HG03135 (cell line): Measurements from ENCODE around the gene TRIP13.
"Not testable (repeated sequence)": the region's sequence is repeated elsewhere in the genome, so short reads cannot be mapped to it uniquely, and the experiment has no call there.

ENCODE experiments used
- ATAC-seq: cut with Tn5 transposase; IDR thresholded peaks from one replicate; pipeline ENCODE4 v1.9.1; 2021; ENCODE audit warnings: mild to moderate bottlenecking, moderate library complexity; ENCODE audit not compliant: unreplicated experiment

The TRIP13 gene, protein sequence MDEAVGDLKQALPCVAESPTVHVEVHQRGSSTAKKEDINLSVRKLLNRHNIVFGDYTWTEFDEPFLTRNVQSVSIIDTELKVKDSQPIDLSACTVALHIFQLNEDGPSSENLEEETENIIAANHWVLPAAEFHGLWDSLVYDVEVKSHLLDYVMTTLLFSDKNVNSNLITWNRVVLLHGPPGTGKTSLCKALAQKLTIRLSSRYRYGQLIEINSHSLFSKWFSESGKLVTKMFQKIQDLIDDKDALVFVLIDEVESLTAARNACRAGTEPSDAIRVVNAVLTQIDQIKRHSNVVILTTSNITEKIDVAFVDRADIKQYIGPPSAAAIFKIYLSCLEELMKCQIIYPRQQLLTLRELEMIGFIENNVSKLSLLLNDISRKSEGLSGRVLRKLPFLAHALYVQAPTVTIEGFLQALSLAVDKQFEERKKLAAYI

DNA sequence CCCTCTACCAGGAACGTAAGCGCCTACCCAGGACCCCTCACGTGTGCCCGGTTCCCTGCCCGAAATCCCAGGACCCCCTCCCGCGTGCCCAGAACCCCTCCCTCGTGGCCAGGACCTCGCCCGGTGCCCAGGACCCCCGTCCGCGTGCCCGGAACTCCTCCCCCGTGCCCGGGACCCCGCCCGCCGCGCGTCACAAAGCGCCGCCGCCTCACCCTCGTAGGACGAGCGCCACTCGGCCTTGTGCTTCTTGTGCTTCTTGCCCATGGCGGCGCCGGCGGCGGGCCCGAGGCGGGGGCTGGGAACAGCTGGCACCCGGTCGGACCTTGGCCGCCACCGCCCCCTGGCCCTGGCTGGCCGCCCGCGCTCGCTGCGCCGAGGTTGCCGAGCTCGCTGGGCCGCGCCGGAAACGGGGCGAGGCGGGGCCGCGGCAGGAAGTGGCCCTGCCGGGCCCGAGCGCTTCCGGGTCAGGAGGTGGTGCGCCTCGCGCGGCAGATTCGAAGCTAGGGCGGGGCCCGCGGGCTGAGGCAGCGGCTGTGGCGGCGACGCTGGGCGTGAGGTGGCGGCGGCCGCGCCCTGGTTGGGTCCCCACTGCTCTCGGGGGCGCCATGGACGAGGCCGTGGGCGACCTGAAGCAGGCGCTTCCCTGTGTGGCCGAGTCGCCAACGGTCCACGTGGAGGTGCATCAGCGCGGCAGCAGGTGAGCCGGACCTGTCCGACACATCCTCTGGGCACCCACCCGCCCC, at the start of gene TRIP13, which contains the start of gene BRD9:
Gene TRIP13 (plus strand): TSS at position 491 of the 743 bp plus-strand sequence. CDS start 115 bp downstream, at position 606.
Gene BRD9 (minus strand): TSS at position 408 of the 743 bp plus-strand sequence. CDS start 144 bp downstream, at position 264.
- ATAC-seq: peak; percentile 95

DNA sequence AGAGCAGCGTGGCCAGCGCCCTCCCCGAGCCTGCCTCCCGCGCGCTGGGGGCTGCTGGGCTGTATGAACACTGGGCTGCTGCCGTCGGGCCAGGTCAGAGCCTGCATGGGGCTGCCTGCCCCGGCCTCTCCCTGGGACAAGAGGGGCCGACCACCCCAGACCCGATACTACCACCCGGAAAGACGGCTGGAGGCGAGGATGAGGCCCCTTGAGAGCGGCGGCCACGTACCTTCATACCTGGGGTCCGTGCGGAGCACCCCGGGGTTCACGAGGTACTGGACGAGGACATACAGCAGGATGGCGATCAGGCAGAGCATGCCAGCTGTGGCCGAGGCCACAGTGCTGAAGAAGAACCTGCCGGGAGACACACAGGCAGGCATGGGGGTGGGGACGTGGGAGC, 49.3 kb upstream of the TRIP13 start:
- not testable (repeated sequence) for ATAC-seq

DNA sequence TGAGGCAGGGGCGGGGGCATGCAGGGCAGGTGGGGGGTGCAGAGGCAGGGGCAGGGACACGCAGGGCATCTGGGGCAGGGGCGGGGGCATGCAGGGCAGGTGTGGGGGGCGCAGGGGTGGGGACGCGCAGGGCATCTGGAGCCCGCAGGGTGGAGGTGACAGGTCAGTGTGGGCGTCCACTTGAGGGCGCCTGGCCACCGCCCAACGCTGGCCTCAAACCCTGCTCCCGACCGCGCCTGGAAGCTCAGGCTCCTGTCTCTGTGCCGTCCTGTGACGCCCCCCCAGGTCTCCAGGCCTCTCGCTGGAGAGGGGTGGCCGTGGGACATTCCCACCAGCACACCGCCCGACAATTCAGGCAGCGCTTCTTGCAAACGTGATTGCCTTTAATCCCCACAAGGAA, 48.8 kb upstream of the TRIP13 start:
- not testable (repeated sequence) for ATAC-seq

DNA sequence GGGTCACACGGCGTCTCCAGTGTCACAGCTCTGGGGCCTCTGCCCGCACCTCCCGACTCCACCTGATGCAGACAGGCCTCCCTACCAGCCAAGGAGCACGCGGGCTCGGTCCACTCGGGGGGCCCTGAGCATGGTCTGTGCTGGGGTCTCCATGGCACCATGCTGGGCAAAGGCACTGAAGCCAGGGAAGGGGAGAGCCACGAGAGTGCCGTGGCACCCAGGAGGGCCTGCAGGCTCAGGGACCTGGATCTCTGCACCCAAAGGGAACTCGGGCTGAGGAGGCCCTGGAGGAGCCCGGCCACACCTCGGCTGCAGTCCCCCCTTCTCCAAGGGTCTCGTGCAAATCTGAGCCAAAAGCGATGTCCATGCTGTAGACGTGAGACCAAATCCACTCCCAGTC, 48.3 kb upstream of the TRIP13 start:
- ATAC-seq: not testable (repeated sequence)

DNA sequence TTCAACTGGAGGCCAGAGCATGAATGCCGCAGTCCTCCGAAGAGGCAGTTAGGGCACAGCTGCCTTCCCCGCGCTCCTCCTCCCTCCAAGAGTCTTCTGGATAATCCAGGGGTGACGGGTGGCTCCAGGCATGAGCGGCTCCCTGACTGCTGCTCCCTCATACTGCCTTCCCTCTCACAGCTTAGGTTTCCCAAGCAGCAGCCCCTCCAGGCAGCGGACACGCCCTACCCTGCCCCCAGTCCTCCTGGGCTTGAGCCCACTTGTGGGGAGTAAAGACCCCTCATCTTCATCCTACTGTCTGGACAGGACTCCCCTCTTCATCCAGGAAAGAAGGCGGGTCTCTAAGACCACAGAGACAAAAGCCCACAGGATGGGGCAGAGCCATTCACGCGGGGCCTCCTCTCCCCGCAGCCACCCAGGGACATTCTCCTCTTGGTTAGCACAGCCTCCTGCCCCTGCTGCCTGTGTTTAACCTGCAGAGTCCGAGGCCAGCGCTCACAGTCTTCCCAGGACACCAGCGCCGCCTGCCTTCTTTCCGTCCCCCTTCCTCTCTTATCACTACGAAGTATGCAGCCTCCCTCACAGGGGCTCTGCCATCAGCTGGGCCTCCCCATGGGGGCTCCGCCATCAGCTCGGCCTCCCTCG, 47.5 kb upstream of the TRIP13 start:
- not testable (repeated sequence) for ATAC-seq

DNA sequence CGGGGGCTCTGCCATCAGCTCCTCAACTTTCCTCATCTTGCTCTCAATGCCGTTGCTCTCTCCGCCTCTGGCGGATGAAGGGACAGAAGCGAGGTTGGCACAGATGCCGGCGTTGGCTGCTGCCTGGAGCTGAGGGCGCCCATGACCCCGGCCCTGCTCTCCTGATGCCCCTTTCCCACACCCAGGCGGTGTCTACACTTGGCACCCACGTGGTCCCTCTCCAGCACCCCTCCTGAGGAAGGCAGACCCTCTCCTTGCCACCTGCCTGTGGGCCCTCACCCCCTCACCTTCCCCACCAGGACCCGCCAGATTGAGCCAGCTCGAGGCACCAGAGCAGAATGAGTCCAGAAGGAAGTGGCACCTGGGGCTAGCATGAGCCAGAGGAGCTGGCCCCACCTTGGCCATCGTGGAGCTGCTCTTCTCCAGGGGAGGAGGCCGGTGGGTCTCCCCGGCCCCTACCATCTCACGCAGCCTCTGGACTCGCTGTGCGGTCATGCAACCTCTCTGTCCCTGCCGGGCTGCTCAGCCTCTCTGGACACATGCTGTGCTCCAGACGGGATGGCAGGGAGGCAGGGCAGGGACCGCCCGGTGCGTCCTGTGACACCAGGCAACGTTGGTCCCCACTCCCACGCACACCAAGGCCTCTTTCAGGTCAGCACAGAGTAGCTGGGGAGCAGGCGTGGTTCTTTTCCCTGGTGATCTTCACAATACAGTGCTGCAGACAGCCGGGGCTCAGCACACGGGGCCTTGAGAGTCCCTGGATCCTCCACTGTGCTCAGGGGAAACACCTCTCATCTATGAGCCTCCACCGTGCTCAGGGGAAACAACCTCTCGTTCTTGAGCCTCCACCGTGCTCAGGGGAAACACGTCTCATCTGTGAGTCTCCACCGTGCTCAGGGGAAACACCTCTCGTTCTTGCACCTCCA, 46.7 kb upstream of the TRIP13 start:
- ATAC-seq: not testable (repeated sequence)

DNA sequence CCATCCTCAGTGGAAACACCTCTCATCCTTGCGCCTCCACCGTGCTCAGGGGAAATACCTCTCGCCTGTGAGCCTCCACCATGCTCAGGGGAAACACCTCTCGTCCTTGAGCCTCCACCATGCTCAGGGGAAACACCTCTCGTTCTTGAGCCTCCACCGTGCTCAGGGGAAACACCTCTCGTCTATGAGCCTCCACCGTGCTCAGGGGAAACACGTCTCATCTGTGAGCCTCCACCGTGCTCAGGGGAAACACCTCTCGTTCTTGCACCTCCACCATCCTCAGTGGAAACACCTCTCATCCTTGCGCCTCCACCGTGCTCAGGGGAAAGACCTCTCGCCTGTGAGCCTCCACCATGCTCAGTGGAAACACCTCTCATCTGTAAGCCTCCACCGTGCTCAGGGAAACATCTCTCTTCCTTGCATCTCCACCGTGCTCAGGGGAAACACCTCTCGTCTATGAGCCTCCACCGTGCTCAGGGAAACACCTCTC, 46.0 kb upstream of the TRIP13 start:
- not testable (repeated sequence) for ATAC-seq

DNA sequence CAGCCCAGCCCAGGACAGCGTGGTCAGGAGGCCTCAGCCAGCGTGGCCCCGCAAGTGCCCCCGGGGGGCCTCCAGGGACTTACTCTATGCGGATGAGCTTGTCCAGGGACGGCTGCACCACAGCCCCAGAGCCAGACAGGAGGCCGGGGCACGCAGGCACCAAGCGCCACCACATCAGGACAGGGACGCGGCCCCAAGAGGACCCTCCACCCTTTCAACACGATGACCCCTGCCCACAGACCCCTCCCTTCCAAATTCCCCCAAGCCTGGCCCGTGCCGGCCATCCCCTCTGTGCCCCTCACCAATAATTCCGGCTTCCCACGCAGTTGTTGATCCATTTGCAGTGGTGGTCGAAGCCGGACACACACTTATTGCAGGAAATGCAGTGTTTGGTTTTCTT, 45.5 kb upstream of the TRIP13 start:
- not testable (repeated sequence) for ATAC-seq

DNA sequence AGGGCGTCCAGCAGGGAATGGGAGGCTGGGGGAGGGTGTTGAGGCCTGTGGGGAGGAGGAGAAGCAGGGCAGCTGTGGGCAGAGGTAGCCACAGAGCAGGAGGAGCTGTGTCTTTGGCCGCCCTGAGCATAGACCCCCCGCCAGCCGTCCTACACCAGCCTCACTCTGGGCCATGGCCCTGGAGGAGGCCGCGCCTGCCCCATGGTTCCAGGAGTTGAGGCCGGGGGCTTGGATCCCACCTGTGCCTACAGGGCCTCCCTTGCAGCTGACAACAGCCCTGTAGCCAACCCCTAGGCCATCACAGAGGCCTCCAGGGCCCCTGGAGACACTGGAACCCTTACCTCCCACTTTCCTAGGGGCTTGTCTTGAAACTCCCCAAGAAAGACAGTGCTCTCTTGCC, 44.9 kb upstream of the TRIP13 start:
- not testable (repeated sequence) for ATAC-seq

DNA sequence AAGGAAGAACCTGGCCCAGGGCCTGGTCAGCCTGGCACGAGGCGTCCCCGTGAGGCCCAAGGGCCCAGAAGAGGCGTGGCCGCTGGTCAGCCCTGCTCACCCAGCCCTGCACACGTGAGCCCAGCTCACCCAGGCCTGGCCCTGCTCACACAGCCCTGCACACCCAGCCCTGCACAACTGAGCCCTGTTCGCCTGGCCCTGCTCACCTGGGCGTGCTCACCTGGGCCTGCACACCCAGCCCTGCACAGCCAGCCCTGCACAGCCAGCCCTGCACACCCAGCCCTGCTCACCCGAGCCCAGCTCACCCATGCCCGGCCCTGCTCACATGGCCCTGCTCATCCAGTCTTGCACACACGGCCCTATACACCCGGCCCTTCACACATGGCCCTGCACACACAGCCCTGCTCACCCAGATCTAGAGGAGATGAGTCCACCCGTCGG, 44.0 kb upstream of the TRIP13 start:
- ATAC-seq: no peak

DNA sequence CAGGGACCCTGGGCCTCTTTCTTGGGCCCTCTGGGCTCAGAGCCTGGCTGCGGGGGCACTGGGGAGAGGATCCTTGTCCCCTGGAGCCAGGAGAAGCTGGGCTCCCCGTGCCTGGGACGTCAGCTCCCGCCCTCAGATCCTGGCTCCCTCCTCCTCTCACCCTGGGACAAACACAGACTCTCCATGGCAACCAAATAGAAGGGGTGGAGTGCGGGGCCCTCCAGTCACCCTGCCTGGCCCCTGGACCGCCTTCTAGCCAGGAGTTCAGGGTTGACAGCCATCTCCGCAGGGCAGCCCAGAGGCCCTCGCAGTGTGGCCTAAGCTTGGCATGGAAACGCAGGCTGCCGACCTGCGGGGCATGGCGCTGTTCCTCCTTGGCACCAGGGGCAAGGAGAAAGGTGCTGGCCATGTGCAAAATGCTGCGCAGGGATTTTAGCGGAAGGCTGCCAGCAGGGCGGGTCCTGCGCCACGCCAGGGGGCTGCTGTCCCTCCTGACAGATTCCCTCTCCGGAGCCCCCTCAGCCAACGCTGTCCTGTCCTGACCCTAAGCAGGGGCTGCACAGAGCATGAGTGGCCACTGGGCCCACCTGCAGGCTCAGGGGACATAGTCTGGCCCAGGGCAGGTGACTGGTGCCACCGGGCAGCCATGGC, 42.9 kb upstream of the TRIP13 start:
- ATAC-seq: no peak

DNA sequence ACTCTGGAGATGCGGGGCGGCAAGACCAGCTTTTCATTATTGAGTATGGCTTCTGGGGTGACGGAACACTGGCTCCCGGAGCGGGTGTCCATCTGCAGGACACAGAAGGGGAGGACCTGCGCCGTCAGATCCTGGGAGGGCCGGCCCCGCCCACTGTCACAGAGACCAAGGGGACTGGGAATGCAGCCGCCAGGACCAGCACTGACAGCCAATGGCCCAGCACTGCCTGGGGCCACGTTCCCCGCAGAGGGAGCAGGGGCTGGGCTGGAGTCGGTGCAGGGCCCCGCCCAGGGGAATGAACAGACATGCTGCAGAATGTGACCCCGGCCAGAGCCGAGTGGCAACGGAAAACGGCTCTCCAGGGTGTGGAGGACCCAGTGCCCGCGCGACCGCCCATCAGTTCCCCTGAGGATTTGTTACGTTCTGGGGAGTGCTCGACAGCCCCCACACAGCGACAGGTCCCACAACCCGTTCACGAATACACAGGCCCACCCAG, 42.1 kb upstream of the TRIP13 start, which contains the start of gene ZDHHC11:
Gene ZDHHC11 (minus strand): TSS at position 476 of the 496 bp plus-strand sequence. CDS start 384 bp downstream, at position 92.
- no peak for ATAC-seq

DNA sequence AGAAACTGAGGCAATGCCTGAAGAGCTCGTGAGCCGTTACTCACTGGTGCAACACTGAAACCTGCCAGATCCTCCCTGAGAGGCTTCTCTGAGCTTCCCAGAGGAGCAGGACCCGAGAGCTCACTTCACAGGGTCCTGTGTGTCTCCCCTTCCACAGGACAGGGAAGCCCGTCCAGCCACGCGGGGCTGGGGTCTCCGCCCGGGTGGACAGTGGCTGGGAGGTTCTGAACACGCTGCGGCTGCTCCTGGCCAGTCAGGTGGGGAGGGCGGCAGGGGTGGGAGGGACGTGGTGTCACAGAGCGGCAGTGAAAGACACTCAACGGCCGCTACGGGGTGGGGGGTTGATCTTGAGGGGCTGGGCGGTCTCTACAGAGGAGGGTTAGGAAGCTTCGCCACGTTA, 41.6 kb upstream of the TRIP13 start:
- no peak for ATAC-seq

DNA sequence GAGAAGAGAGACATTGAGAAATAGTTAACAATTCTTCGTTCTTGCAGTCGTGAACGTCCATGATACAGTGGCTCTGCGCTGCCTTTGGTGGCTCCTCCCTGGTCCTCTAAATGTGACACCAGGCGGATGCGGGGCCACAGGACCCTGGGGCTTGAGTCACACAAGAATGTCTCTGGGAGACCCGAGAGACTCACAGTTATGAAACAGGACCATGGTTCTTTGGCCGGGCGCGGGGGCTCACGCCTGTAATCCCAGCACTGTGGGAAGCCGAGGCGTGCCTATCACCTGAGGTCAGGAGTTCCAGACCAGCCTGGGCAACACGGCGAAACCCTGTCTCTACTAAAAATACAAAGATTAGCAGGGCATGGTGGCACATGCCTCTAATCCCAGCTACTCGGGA, 41.1 kb upstream of the TRIP13 start:
- ATAC-seq: no peak

DNA sequence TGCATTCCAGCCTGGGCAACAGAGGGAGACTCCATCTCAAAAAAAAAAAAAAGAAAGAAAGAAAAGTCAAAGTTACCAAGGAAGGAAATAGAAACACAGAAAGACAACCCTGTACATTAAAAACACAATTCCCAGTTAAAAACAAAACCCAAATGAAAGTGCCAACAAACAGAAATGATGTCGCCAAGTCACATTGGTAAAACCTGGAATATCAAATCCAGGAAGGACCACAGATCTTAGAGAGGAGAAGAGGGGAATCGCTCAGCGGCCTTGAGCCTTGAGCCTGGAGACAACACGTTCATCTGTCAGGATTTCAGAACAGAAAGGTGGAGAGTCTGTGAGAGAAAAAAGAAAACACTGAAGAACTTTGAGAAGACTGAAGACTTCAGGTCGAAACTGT, 40.7 kb upstream of the TRIP13 start:
- no peak for ATAC-seq

DNA sequence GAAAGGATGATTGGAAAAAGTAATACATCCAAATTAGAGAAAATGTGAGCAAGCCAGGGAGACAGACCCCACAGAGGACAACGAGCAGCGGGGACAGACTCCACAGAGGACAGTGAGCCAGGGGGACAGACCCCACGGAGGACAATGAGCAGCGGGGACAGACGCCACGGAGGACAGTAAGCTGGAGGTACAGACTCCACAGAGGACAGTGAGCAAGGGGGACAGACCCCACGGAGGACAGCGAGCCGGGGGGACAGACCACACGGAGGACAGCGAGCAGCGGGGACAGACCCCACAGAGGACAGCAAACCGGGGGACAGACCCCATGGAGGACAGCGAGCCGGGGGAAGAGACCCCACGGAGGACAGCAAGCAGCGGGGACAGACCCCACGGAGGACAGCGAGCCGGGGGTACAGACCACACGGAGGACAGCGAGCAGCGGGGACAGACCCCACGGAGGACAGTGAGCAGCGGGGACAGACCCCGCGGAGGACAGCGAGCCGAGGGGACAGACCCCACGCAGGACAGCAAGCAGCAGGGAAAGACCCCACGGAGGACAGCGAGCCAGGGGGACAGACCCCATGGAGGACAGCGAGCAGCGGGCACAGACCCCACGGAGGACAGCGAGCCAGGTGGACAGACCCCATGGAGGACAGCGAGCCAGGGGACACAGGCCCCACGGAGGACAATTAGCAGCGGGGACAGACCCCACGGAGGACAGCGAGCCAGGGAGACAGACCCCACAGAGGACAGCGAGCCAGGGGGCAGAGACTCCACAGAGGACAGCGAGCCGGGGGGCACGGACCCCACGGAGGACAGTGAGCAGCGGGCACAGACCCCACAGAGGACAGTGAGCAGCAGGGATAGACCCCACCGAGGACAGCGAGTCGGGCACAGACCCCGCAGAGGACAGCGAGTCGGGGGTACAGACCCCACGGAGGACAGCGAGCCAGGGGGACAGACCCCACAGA, 40.0 kb upstream of the TRIP13 start:
- no peak for ATAC-seq

DNA sequence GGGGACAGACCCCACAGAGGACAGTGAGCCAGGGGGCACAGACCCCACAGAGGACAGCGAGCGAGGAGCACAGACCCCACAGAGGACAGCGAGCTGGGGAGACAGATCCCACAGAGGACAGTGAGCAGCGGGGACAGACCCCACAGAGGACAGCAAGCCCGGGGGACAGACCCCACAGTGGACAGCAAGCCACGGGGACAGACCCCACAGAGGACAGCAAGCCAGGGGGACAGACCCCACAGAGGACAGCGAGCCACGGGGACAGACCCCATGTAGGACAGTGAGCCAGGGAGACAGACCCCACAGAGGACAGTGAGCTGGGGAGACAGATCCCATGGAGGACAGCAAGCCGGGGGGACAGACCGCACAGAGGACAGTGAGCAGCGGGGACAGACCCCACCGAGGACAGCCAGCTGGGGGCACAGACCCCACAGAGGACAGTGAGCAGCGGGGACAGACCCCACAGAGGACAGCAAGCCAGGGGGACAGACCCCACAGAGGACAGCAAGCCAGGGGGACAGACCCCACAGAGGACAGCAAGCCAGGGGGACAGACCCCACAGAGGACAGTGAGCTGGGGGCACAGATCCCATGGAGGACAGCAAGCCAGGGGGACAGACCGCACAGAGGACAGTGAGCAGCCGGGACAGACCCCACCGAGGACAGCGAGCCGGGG, 39.1 kb upstream of the TRIP13 start:
- not testable (repeated sequence) for ATAC-seq
